Tibial nerve (tissue), 4 donors: Measurements from ENCODE around the gene IGF2. TPM values are rescaled to one million over a fixed set of nuclear protein-coding genes. Genes with fewer than 3 reads are reported as not detected.

Experiments used
- DNase-seq, 2 donors: peaks; one replicate each; pipeline ENCODE4 v3.0.0-alpha.2; 2019; ENCODE audit warnings: low spot score in 2 of 2
- H3K27ac ChIP-seq, 4 donors: fragments of 200-600 bp; sonication (generic) in 3 of 4; one replicate each; pipeline ENCODE4 v1.5.1; 2017 to 2019; ENCODE audit warnings: mild to moderate bottlenecking in 1 of 4
- H3K27me3 ChIP-seq, 2 donors: fragments of 200-600 bp; sonication (generic) in 1 of 2; one replicate each; pipeline versions ENCODE4 v1.5.1 to v1.6.0; 2017 to 2019
- H3K36me3 ChIP-seq, 3 donors: fragments of 200-600 bp; sonication (generic); one replicate each; pipeline ENCODE4 v1.5.1; 2018 to 2019
- H3K4me1 ChIP-seq, 4 donors: fragments of 200-600 bp; sonication (generic) in 3 of 4; one replicate each; pipeline ENCODE4 v1.5.1; 2017 to 2019
- H3K4me3 ChIP-seq, 4 donors: fragments of 200-600 bp; sonication (generic) in 3 of 4; one replicate each; pipeline ENCODE4 v1.5.1; 2017 to 2019; ENCODE audit warnings: mild to moderate bottlenecking in 1 of 4, moderate library complexity in 1 of 4
- H3K9me3 ChIP-seq, 4 donors: fragments of 200-600 bp; sonication (generic) in 3 of 4; one replicate each; pipeline ENCODE4 v1.5.1; 2017 to 2019
- CTCF ChIP-seq, 5 experiments: fragments of 200-600 bp in 3 of 5; fragments of 450-650 bp in 2 of 5; sonication (generic) in 3 of 5; IDR thresholded peaks; one replicate each; pipeline ENCODE4 v1.5.1; 2016 to 2019; ENCODE audit warnings: antibody characterized with exemption in 5 of 5, mild to moderate bottlenecking in 3 of 5, moderate library complexity in 2 of 5
- EP300 ChIP-seq, 2 donors: sonication (generic); formaldehyde crosslinking; IDR thresholded peaks; one replicate each; pipeline ENCODE4 v1.6.1; 2017; ENCODE audit warnings: antibody characterized with exemption in 2 of 2, mild to moderate bottlenecking in 1 of 2
- POLR2A ChIP-seq, 2 donors: fragments of 450-650 bp; IDR thresholded peaks; one replicate each; pipeline ENCODE4 v1.6.1; 2017; ENCODE audit warnings: antibody characterized with exemption in 2 of 2, mild to moderate bottlenecking in 2 of 2, moderate library complexity in 2 of 2
- WGBS, 2 donors: methylation state at CpG; one replicate each; pipeline ENCODE4 v1.1.5; 2018; 5-methylcytosine and 5-hydroxymethylcytosine counted together
- total RNA-seq, 4 donors: library from RNA; depleted of rRNA; stranded (reverse); fragments of >200 nt; gene quantifications; one replicate each; pipeline ENCODE4 v1.1.0, GENCODE V29; 2016

Gene IGF2
- total RNA-seq = 100 to 1,000 TPM; 131 to 246 (median 173) TPM

- H3K4me1 ChIP-seq = peaks cover 0 to 45% (median 10%) of the 10 kb centered on the region in 4 donors
- no peak for DNase-seq
- peak within 1 kb of the TSS; percentile 16 to 54 (median 26) for H3K4me3 ChIP-seq
- H3K27me3 ChIP-seq = peaks cover 4 to 95% of the 10 kb centered on the region in 2 donors
- TF ChIP-seq CTCF (IDR thresholded peaks at IDR 0.05) (no peak), POLR2A (IDR thresholded peaks at IDR 0.05) (no peak), EP300 (IDR thresholded peaks at IDR 0.05) (no peak)
- WGBS, 2 donors = 0% methylated on average over 1 of the region's 62 CpGs; no CpG with 5 or more reads in 1 of the 2 donors
- no peaks in the 10 kb centered on the region for H3K36me3 ChIP-seq
- no peaks in the 10 kb centered on the region for H3K9me3 ChIP-seq
- H3K27ac ChIP-seq = peak within 1 kb of the TSS in 1 of 4 donors; percentile 68
Measured at GRCh38 chr11:2139123-2139521, at the start of gene IGF2. Gene IGF2, minus strand, starts transcription at chr11:2139389. Its CDS starts 3,866 bp downstream, at chr11:2135523.

GRCh38 chr11:2188745-2189144 is 49.6 kb upstream of the IGF2 start:
- Histone ChIP-seq H3K27me3 (peaks cover 0 to 48% of the 10 kb centered on the region in 2 donors), H3K27ac (no peak overlapping the region), H3K4me3 (no peak overlapping the region), H3K4me1 (peaks cover 0 to 18% (median 0%) of the 10 kb centered on the region in 4 donors), H3K36me3 (no peaks in the 10 kb centered on the region), H3K9me3 (no peaks in the 10 kb centered on the region)
- WGBS, 2 donors = 87 to 93% methylated on average over 16 to 19 of the region's 19 CpGs
- no peak for DNase-seq
- no peak for TF ChIP-seq CTCF (IDR thresholded peaks at IDR 0.05)
- no peak for TF ChIP-seq POLR2A (IDR thresholded peaks at IDR 0.05)
- no peak for TF ChIP-seq EP300 (IDR thresholded peaks at IDR 0.05)

GRCh38 chr11:2187280-2187707 is 48.1 kb upstream of the IGF2 start:
- H3K4me1 ChIP-seq = peaks cover 0 to 9% (median 0%) of the 10 kb centered on the region in 4 donors
- H3K27me3 ChIP-seq = peaks cover 0 to 53% of the 10 kb centered on the region in 2 donors
- WGBS, 2 donors = 89 to 94% methylated on average over 7 of the region's 7 CpGs
- H3K9me3 ChIP-seq = no peaks in the 10 kb centered on the region
- DNase-seq = no peak
- no peaks in the 10 kb centered on the region for H3K36me3 ChIP-seq
- H3K27ac ChIP-seq = no peak overlapping the region
- TF ChIP-seq POLR2A (IDR thresholded peaks at IDR 0.05) = no peak
- no peak for TF ChIP-seq EP300 (IDR thresholded peaks at IDR 0.05)
- TF ChIP-seq CTCF (IDR thresholded peaks at IDR 0.05) = no peak
- no peak overlapping the region for H3K4me3 ChIP-seq

- Histone ChIP-seq H3K9me3 (no peaks in the 10 kb centered on the region), H3K36me3 (no peaks in the 10 kb centered on the region), H3K27ac (no peak overlapping the region), H3K4me3 (no peak overlapping the region), H3K4me1 (peaks cover 0 to 9% (median 0%) of the 10 kb centered on the region in 4 donors), H3K27me3 (peaks cover 0 to 59% of the 10 kb centered on the region in 2 donors)
- TF ChIP-seq EP300 (IDR thresholded peaks at IDR 0.05) (no peak), CTCF (IDR thresholded peaks at IDR 0.05) (peak; percentile 25 to 61 (median 33))
- 29 to 32% methylated on average over 19 to 21 of the region's 21 CpGs for WGBS, 2 donors
- no peak for DNase-seq
Measured at GRCh38 chr11:2186669-2187279, 47.6 kb upstream of the IGF2 start.

GRCh38 chr11:2185324-2186085 is 46.3 kb upstream of the IGF2 start:
- 63 to 72% methylated on average over 18 to 20 of the region's 23 CpGs for WGBS, 2 donors
- TF ChIP-seq POLR2A (IDR thresholded peaks at IDR 0.05) (no peak), CTCF (IDR thresholded peaks at IDR 0.05) (no peak), EP300 (IDR thresholded peaks at IDR 0.05) (no peak)
- H3K27me3 ChIP-seq = peaks cover 0 to 61% of the 10 kb centered on the region in 2 donors

More at GRCh38 chr11:2185324-2186085, 46.3 kb upstream of the IGF2 start:
- Histone ChIP-seq H3K27ac (no peak overlapping the region), H3K4me1 (peaks cover 0 to 7% (median 0%) of the 10 kb centered on the region in 4 donors), H3K9me3 (no peaks in the 10 kb centered on the region), H3K4me3 (no peak overlapping the region), H3K36me3 (no peaks in the 10 kb centered on the region)
- DNase-seq = no peak
